ENCODE results near the gene STOML2.

The STOML2 gene

GRCh38 chr9:35072461-35073278 is 30.3 kb downstream of the STOML2 start, which contains the start of gene VCP:
VCP (minus strand) TSS chr9:35072625; CDS start chr9:35072353, 272 bp downstream.
- peak; percentile 98 for DNase-seq (ENCODE audit: low read depth)

- peak; percentile 66 for DNase-seq (ENCODE audit: low read depth)
Observed at GRCh38 chr9:35071814-35072460, 31.0 kb downstream of the STOML2 start.

- no peak for DNase-seq (ENCODE audit: low read depth)
Observed at GRCh38 chr9:35070823-35071813, 31.8 kb downstream of the STOML2 start.

- DNase-seq (ENCODE audit: low read depth): no peak
Observed at GRCh38 chr9:35069020-35069419, 33.9 kb downstream of the STOML2 start.

- DNase-seq (ENCODE audit: low read depth): no peak
Observed at GRCh38 chr9:35067056-35067455, 35.9 kb downstream of the STOML2 start.

- DNase-seq (ENCODE audit: low read depth): no peak
Observed at GRCh38 chr9:35060548-35061207, 42.3 kb downstream of the STOML2 start.

GRCh38 chr9:35059438-35059837 is 43.5 kb downstream of the STOML2 start:
- no peak for DNase-seq (ENCODE audit: low read depth)

- DNase-seq (ENCODE audit: low read depth): no peak
Observed at GRCh38 chr9:35057271-35057620, 45.7 kb downstream of the STOML2 start.

- DNase-seq (ENCODE audit: low read depth): no peak
Observed at GRCh38 chr9:35056571-35057270, 46.2 kb downstream of the STOML2 start.

- DNase-seq (ENCODE audit: low read depth): no peak
Observed at GRCh38 chr9:35054871-35055644, 47.9 kb downstream of the STOML2 start.

GRCh38 chr9:35054185-35054835 is 48.6 kb downstream of the STOML2 start:
- DNase-seq (ENCODE audit: low read depth): no peak

- peak; percentile 28 for DNase-seq (ENCODE audit: low read depth)
Observed at GRCh38 chr9:35051069-35051967, 51.6 kb downstream of the STOML2 start.

Measured in activated T-cell treated with anti-CD3 and anti-CD28 coated beads for 24 hours (primary cell).